Neural cell (in vitro differentiated cells): ENCODE measurements around the gene TMSB10.

Experiments
- CTCF ChIP-seq: fragments of 450-650 bp; IDR thresholded peaks from 2 replicates; pipeline ENCODE4 v1.5.1; 2014; ENCODE audit warnings: antibody characterized with exemption, mild to moderate bottlenecking, moderate library complexity; ENCODE audit not compliant: poor library complexity, severe bottlenecking
- EP300 ChIP-seq: fragments of 450-650 bp; conservative IDR thresholded peaks from 2 replicates; pipeline ENCODE4 v1.6.1; 2014; ENCODE audit warnings: antibody characterized with exemption, mild to moderate bottlenecking, moderate library complexity; ENCODE audit not compliant: poor library complexity, severe bottlenecking
- EZH2 ChIP-seq: fragments of 200-600, 300-800 bp; shearing (Covaris generic), sonication (generic); IDR thresholded peaks from 2 replicates; pipeline ENCODE4 v1.6.1; 2014; ENCODE audit warnings: antibody characterized with exemption, low read length, borderline replicate concordance, mild to moderate bottlenecking; ENCODE audit not compliant: insufficient read depth, poor library complexity, severe bottlenecking
- POLR2AphosphoS5 ChIP-seq: IDR thresholded peaks from 2 replicates; pipeline ENCODE4 v1.6.1; 2012
- RAD21 ChIP-seq: fragments of 450-650 bp; conservative IDR thresholded peaks from 2 replicates; pipeline ENCODE4 v1.6.1; 2014; ENCODE audit warnings: antibody characterized with exemption, mild to moderate bottlenecking, moderate library complexity
- REST ChIP-seq: IDR thresholded peaks from 2 replicates; pipeline ENCODE4 v1.6.1; 2012; ENCODE audit warnings: borderline replicate concordance
- TAF1 ChIP-seq: IDR thresholded peaks from 2 replicates; pipeline ENCODE4 v1.6.1; 2012; ENCODE audit warnings: low read depth

- no peak for TF ChIP-seq CTCF
- no peak for TF ChIP-seq POLR2AphosphoS5
- TF ChIP-seq REST, result no peak
- no peak for TF ChIP-seq EP300
- TF ChIP-seq RAD21, result no peak
- TF ChIP-seq EZH2, result no peak
- no peak for TF ChIP-seq TAF1
These were observed 11.3 kb upstream of the TMSB10 start for GRCh38 chr2:84894131-84894586.
